Measurements from ENCODE around the gene CRYBG1.

Gene CRYBG1

DNA sequence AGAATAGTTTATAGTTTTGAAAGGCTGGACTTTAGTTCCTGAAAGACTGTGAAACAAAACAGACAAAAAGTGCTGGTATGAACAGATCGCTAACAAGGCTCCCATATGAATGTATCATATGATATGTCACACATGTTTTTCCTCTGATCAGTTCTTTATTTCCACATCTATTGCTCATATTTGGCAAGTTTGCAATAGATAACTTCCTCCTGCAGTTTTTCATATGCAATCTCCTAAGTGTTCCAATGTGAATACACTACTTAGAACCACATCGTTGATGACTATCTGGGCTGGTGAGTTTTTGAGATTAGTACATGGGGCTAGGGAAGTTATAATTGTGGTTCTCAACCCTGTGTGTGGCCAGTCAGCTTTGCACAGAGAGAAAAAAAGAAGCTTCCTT, 23.1 kb downstream of the CRYBG1 start:
- Histone ChIP-seq H2AFZ (ENCODE audit: low read length) (peak overlapping the region; percentile 34; the same call in 1 of the 2 replicates), H3K4me1 (ENCODE audit: insufficient read depth, low read length, poor library complexity, severe bottlenecking) (peaks cover 13% of the 10 kb centered on the region), H3K9ac (ENCODE audit: low read depth, low read length, poor library complexity, severe bottlenecking) (no peak overlapping the region), H3K4me3 (ENCODE audit: low read length, poor library complexity, severe bottlenecking) (no peak overlapping the region), H3K9me3 (ENCODE audit: insufficient read depth, low read depth, low read length) (no peaks in the 10 kb centered on the region), H3K79me2 (ENCODE audit: insufficient read depth, low read length) (no peaks in the 10 kb centered on the region), H3F3A (ENCODE audit: low read depth) (no peaks in the 10 kb centered on the region), H3K27me3 (ENCODE audit: insufficient read depth, low read length, poor library complexity, severe bottlenecking) (no peaks in the 10 kb centered on the region), H3K36me3 (ENCODE audit: insufficient read depth, low read length) (no peaks in the 10 kb centered on the region), H4K20me1 (ENCODE audit: insufficient read depth, low read length, poor library complexity, severe bottlenecking) (no peaks in the 10 kb centered on the region), H3K4me2 (ENCODE audit: low read depth, low read length, poor library complexity, severe bottlenecking) (no peak overlapping the region), H3K9me2 (replicated peaks; ENCODE audit: low read depth, low read length) (no peaks in the 10 kb centered on the region)
- TF ChIP-seq EZH2phosphoT487 (IDR thresholded peaks at IDR 0.05; ENCODE audit: borderline replicate concordance), result no peak
- TF ChIP-seq, protein P1, sequence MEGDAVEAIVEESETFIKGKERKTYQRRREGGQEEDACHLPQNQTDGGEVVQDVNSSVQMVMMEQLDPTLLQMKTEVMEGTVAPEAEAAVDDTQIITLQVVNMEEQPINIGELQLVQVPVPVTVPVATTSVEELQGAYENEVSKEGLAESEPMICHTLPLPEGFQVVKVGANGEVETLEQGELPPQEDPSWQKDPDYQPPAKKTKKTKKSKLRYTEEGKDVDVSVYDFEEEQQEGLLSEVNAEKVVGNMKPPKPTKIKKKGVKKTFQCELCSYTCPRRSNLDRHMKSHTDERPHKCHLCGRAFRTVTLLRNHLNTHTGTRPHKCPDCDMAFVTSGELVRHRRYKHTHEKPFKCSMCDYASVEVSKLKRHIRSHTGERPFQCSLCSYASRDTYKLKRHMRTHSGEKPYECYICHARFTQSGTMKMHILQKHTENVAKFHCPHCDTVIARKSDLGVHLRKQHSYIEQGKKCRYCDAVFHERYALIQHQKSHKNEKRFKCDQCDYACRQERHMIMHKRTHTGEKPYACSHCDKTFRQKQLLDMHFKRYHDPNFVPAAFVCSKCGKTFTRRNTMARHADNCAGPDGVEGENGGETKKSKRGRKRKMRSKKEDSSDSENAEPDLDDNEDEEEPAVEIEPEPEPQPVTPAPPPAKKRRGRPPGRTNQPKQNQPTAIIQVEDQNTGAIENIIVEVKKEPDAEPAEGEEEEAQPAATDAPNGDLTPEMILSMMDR (conservative IDR thresholded peaks at IDR 0.05; ENCODE audit: low read length), result no peak

DNA sequence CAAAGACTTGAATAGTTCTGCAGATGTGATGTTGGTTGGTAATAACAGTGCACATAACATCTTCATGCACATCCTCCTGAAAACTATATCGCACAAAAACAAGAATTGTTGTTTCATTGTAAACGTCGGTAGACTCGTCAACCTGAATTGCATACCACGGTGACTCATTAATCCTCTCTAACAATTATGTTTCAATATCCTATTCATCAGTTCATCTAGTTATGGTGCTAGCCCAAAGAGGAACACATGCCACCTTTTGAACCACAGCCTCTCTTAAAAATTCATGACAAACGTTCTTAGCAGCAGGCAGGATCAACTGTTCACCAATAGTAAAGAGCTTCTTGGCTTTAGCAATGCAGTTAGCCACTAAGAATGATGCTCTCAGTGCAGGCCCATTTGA, 25.0 kb downstream of the CRYBG1 start:
- Histone ChIP-seq H3K4me1 (ENCODE audit: insufficient read depth, low read length, poor library complexity, severe bottlenecking) (peaks cover 13% of the 10 kb centered on the region), H4K20me1 (ENCODE audit: insufficient read depth, low read length, poor library complexity, severe bottlenecking) (no peaks in the 10 kb centered on the region), H2AFZ (ENCODE audit: low read length) (no peak overlapping the region), H3K4me2 (ENCODE audit: low read depth, low read length, poor library complexity, severe bottlenecking) (no peak overlapping the region), H3K9me3 (ENCODE audit: insufficient read depth, low read depth, low read length) (no peaks in the 10 kb centered on the region), H3K4me3 (ENCODE audit: low read length, poor library complexity, severe bottlenecking) (no peak overlapping the region), H3K9me2 (replicated peaks; ENCODE audit: low read depth, low read length) (no peaks in the 10 kb centered on the region), H3K9ac (ENCODE audit: low read depth, low read length, poor library complexity, severe bottlenecking) (no peak overlapping the region), H3F3A (ENCODE audit: low read depth) (no peaks in the 10 kb centered on the region), H3K36me3 (ENCODE audit: insufficient read depth, low read length) (no peaks in the 10 kb centered on the region), H3K27me3 (ENCODE audit: insufficient read depth, low read length, poor library complexity, severe bottlenecking) (no peaks in the 10 kb centered on the region), H3K79me2 (ENCODE audit: insufficient read depth, low read length) (no peaks in the 10 kb centered on the region)
- TF ChIP-seq, protein P1 (conservative IDR thresholded peaks at IDR 0.05; ENCODE audit: low read length), result no peak
- no peak for TF ChIP-seq EZH2phosphoT487 (IDR thresholded peaks at IDR 0.05; ENCODE audit: borderline replicate concordance)

DNA sequence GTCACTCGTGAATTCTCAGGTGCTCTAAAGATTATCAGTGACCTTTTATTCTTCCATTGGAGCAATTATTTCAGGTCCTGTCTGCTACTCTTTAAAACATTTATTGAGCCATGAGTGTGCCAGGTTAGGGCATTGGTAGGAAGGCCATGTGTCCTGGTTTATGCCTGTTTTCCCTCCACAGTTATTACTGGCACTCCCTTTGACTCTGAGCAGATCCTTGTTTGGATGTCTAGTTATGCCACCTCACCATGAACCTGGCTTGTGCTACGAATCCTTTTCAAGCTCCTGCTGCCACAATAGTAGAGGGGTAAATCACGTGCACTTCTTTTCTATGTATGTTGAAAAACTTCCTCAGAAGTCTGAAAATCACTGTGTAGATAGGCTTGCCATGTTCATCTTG, 27.4 kb downstream of the CRYBG1 start:
- TF ChIP-seq, protein P1 (conservative IDR thresholded peaks at IDR 0.05; ENCODE audit: low read length), result no peak
- no peak for TF ChIP-seq EZH2phosphoT487 (IDR thresholded peaks at IDR 0.05; ENCODE audit: borderline replicate concordance)
- H3K4me3 ChIP-seq (ENCODE audit: low read length, poor library complexity, severe bottlenecking), result no peak overlapping the region

More for the DNA sequence above, 27.4 kb downstream of the CRYBG1 start:
- Histone ChIP-seq H3K4me2 (ENCODE audit: low read depth, low read length, poor library complexity, severe bottlenecking) (no peak overlapping the region), H3K79me2 (ENCODE audit: insufficient read depth, low read length) (no peaks in the 10 kb centered on the region), H3K36me3 (ENCODE audit: insufficient read depth, low read length) (no peaks in the 10 kb centered on the region), H3K9me3 (ENCODE audit: insufficient read depth, low read depth, low read length) (no peaks in the 10 kb centered on the region), H3K4me1 (ENCODE audit: insufficient read depth, low read length, poor library complexity, severe bottlenecking) (no peaks in the 10 kb centered on the region), H3K9me2 (replicated peaks; ENCODE audit: low read depth, low read length) (no peaks in the 10 kb centered on the region), H3K9ac (ENCODE audit: low read depth, low read length, poor library complexity, severe bottlenecking) (no peak overlapping the region), H2AFZ (ENCODE audit: low read length) (no peak overlapping the region), H3F3A (ENCODE audit: low read depth) (no peaks in the 10 kb centered on the region), H4K20me1 (ENCODE audit: insufficient read depth, low read length, poor library complexity, severe bottlenecking) (no peaks in the 10 kb centered on the region), H3K27me3 (ENCODE audit: insufficient read depth, low read length, poor library complexity, severe bottlenecking) (no peaks in the 10 kb centered on the region)

Data from Loucy (cell line).